Measurements from ENCODE around the gene KCNQ4.

DNA sequence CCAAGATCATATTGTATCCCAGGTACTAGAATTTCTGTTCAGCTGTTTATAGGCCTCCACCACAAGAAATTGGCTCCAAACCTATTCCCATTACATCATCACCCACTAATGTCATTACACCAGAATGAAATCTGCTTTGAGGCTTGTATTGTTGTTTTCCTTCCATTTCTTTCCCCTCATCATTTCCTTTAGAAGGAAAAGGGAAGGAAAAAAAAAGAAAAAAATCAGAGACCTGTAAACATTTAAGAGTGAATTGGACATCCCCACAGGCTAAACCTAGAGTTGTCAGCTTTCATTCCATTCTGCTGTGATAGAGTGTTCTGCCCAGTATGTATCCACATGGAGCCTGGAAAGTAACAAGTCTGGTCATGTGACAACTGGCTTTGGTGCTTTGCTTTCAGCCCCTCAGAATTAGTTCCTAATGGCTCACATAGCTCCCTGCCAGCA, 47.5 kb upstream of the KCNQ4 start:
- TF ChIP-seq, protein P1, sequence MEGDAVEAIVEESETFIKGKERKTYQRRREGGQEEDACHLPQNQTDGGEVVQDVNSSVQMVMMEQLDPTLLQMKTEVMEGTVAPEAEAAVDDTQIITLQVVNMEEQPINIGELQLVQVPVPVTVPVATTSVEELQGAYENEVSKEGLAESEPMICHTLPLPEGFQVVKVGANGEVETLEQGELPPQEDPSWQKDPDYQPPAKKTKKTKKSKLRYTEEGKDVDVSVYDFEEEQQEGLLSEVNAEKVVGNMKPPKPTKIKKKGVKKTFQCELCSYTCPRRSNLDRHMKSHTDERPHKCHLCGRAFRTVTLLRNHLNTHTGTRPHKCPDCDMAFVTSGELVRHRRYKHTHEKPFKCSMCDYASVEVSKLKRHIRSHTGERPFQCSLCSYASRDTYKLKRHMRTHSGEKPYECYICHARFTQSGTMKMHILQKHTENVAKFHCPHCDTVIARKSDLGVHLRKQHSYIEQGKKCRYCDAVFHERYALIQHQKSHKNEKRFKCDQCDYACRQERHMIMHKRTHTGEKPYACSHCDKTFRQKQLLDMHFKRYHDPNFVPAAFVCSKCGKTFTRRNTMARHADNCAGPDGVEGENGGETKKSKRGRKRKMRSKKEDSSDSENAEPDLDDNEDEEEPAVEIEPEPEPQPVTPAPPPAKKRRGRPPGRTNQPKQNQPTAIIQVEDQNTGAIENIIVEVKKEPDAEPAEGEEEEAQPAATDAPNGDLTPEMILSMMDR (IDR thresholded peaks at IDR 0.05), result no peak
- no peak for TF ChIP-seq EZH2 (IDR thresholded peaks at IDR 0.05; ENCODE audit: borderline replicate concordance, insufficient read depth, low read depth, low read length, poor library complexity, severe bottlenecking)

Measured in B cell (primary cell).